A549 treated with AZD2906 at 1 μM for 4 hours (cell line): Measurements from ENCODE around the gene RPS6KA6. TPM values are rescaled to one million over a fixed set of nuclear protein-coding genes. Genes with fewer than 3 reads are reported as not detected.

ENCODE experiments used
- total RNA-seq: library from RNA; stranded (reverse); fragments of 200-300 nt; extraction: Qiagen RNA extraction; gene quantifications from 5 replicates; pipeline ENCODE4 v1.2.3, GENCODE V29; 2022

Gene RPS6KA6
- total RNA-seq: 3.9 to 5.8 TPM (median 5.2 TPM) in 5 replicates

GRCh38 chrX:84187533-84188319 lies at the start of gene RPS6KA6:
RPS6KA6 (minus strand) TSS chrX:84188199; CDS start chrX:84187899, 300 bp downstream.

